Keratinocyte (primary cell): Measurements from ENCODE around the gene IL3. TPM values are rescaled to one million over a fixed set of nuclear protein-coding genes. Genes with fewer than 3 reads are reported as not detected.

Experiments used
- DNase-seq: peaks from one replicate; pipeline ENCODE4 v3.0.0-alpha.2; 2011; ENCODE audit warnings: low read depth, missing footprints, low spot score
- FAIRE-seq: peaks from 2 replicates; lab custom pipeline; 2011; peaks lifted over from hg19 to GRCh38; lab: Jason Lieb, UNC
- H2AFZ ChIP-seq: 2 replicates; pipeline ENCODE4 v1.6.0; 2012; ENCODE audit warnings: low read length, control low read depth, inconsistent platforms; ENCODE audit not compliant: control insufficient read depth
- H3K27ac ChIP-seq: 2 replicates; pipeline ENCODE4 v1.5.1; 2011; ENCODE audit warnings: low read length; ENCODE audit not compliant: control insufficient read depth, insufficient read depth
- H3K27me3 ChIP-seq: 3 replicates; pipeline ENCODE4 v1.6.0; 2011; ENCODE audit warnings: low read length; ENCODE audit not compliant: control insufficient read depth, insufficient read depth; ENCODE audit errors: extremely low read depth
- H3K36me3 ChIP-seq, 2 experiments: 2 replicates in 1 of 2; 3 replicates in 1 of 2; pipeline ENCODE4 v1.5.1; 2011; ENCODE audit warnings: low read length in 2 of 2, mild to moderate bottlenecking in 1 of 2; ENCODE audit not compliant: control insufficient read depth in 2 of 2, insufficient read depth in 2 of 2; ENCODE audit errors: extremely low read depth in 1 of 2
- H3K4me1 ChIP-seq: 3 replicates; pipeline ENCODE4 v1.5.1; 2011; ENCODE audit warnings: low read length; ENCODE audit not compliant: control insufficient read depth, insufficient read depth; ENCODE audit errors: extremely low read depth
- H3K4me2 ChIP-seq: 3 replicates; pipeline ENCODE4 v1.6.0; 2011; ENCODE audit warnings: low read depth, low read length; ENCODE audit not compliant: control insufficient read depth, insufficient read depth; ENCODE audit errors: extremely low read depth
- H3K4me3 ChIP-seq, 3 experiments: fragments of 200-600 bp in 1 of 3; sonication (generic) in 1 of 3; 2 replicates in 2 of 3; 3 replicates in 1 of 3; pipeline ENCODE4 v1.5.1; 2011 to 2016; ENCODE audit warnings: low read length in 3 of 3, mild to moderate bottlenecking in 3 of 3, control low read depth in 2 of 3, inconsistent platforms in 1 of 3, low read depth in 1 of 3, mixed read lengths in 1 of 3, mixed run types in 1 of 3, moderate library complexity in 1 of 3; ENCODE audit not compliant: control insufficient read depth in 2 of 3, insufficient read depth in 2 of 3; ENCODE audit errors: extremely low read depth in 1 of 3
- H3K79me2 ChIP-seq: 2 replicates; pipeline ENCODE4 v1.6.0; 2012; ENCODE audit warnings: low read length; ENCODE audit not compliant: control insufficient read depth, insufficient read depth
- H3K9ac ChIP-seq: 3 replicates; pipeline ENCODE4 v1.6.0; 2011; ENCODE audit warnings: low read length; ENCODE audit not compliant: control insufficient read depth, insufficient read depth; ENCODE audit errors: extremely low read depth
- H3K9me1 ChIP-seq: 3 replicates; pipeline ENCODE4 v1.6.0; 2011; ENCODE audit warnings: low read length; ENCODE audit not compliant: control insufficient read depth, insufficient read depth; ENCODE audit errors: extremely low read depth
- H3K9me3 ChIP-seq: 2 replicates; pipeline ENCODE4 v1.5.1; 2012; ENCODE audit warnings: low read depth, low read length; ENCODE audit not compliant: control insufficient read depth
- H4K20me1 ChIP-seq: 3 replicates; pipeline ENCODE4 v1.6.0; 2011; ENCODE audit warnings: low read length; ENCODE audit not compliant: control insufficient read depth, insufficient read depth; ENCODE audit errors: extremely low read depth
- CTCF ChIP-seq, 3 experiments: IDR thresholded peaks in 1 of 3; conservative IDR thresholded peaks in 1 of 3; optimal IDR thresholded peaks in 1 of 3; 2 replicates in 2 of 3; 3 replicates in 1 of 3; pipeline versions ENCODE3 to v1.5.1; 2011; ENCODE audit warnings: low read length in 3 of 3, mild to moderate bottlenecking in 3 of 3, moderate library complexity in 2 of 3, control low read depth in 1 of 3, inconsistent platforms in 1 of 3; ENCODE audit not compliant: insufficient read depth in 2 of 3; ENCODE audit errors: extremely low read depth in 1 of 3
- EZH2 ChIP-seq: IDR thresholded peaks from one replicate; pipeline ENCODE4 v1.6.1; 2012; ENCODE audit warnings: inconsistent platforms, mild to moderate bottlenecking, low read length, moderate library complexity
- dilution Hi-C: fragments of 300-500 bp; cut with MboI; formaldehyde crosslinking; loops from one replicate; pipeline ENCODE4 v1.7.0; 2020; ENCODE audit warnings: low sequenced_read_pairs; ENCODE audit not compliant: extremely low pct_ligation_motif_present
- polyA plus RNA-seq, 5 experiments: library from polyadenylated mRNA; depleted of rRNA in 3 of 5; stranded (reverse) in 3 of 5; stranded (forward) in 1 of 5; unstranded in 1 of 5; fragments of >200 nt; gene quantifications; 1 replicate in 1 of 5; 2 replicates in 3 of 5; 3 replicates in 1 of 5; pipeline versions ENCODE4 v1.2.1 to v1.2.3, GENCODE V29; 2011 to 2012; ENCODE audit warnings: missing spikeins in 2 of 5, low read depth in 1 of 5, low replicate concordance in 1 of 5

The IL3 gene
- polyA plus RNA-seq, 1 donor (not counting 4 experiments of a cell fraction or from before 2014, with no cell fraction given), result not detected

GRCh38 chr5:132069561-132069960, 9.1 kb downstream of the IL3 start:
- TF ChIP-seq EZH2 (no peak), CTCF (optimal IDR thresholded peaks at IDR 0.05 in 1 of 3, IDR thresholded peaks at IDR 0.05 in 1 of 3, conservative IDR thresholded peaks at IDR 0.05 in 1 of 3; ENCODE audit: extremely low read depth in 1 of 3, insufficient read depth in 2 of 3, low read length in 3 of 3) (no peak)
- peaks cover 13% of the 10 kb centered on the region for H3K27me3 ChIP-seq
- DNase-seq (no peak), FAIRE-seq (no peak)
- H3K36me3 ChIP-seq, result no peaks in the 10 kb centered on the region
- H3K4me1 ChIP-seq, result peaks cover 25% of the 10 kb centered on the region
- H3K9ac ChIP-seq, result no peak overlapping the region
- H3K9me1 ChIP-seq, result no peaks in the 10 kb centered on the region
- H2AFZ ChIP-seq, result no peak overlapping the region
- no peaks in the 10 kb centered on the region for H3K9me3 ChIP-seq
- H3K4me2 ChIP-seq, result no peak overlapping the region
- dilution Hi-C loops, result no loop called here
- H3K79me2 ChIP-seq, result no peaks in the 10 kb centered on the region
- no peaks in the 10 kb centered on the region for H4K20me1 ChIP-seq
- no peak overlapping the region for H3K27ac ChIP-seq
- no peak overlapping the region for H3K4me3 ChIP-seq

GRCh38 chr5:132069994-132070393, 9.5 kb downstream of the IL3 start:
- Histone ChIP-seq H3K27ac (no peak overlapping the region), H2AFZ (no peak overlapping the region), H3K27me3 (peaks cover 13% of the 10 kb centered on the region), H3K79me2 (no peaks in the 10 kb centered on the region), H3K4me1 (peaks cover 30% of the 10 kb centered on the region), H3K9me3 (no peaks in the 10 kb centered on the region), H3K36me3 (no peaks in the 10 kb centered on the region), H3K4me2 (no peak overlapping the region), H3K9me1 (no peaks in the 10 kb centered on the region), H4K20me1 (no peaks in the 10 kb centered on the region), H3K9ac (no peak overlapping the region), H3K4me3 (no peak overlapping the region)
- no peak for TF ChIP-seq CTCF (optimal IDR thresholded peaks at IDR 0.05 in 1 of 3, IDR thresholded peaks at IDR 0.05 in 1 of 3, conservative IDR thresholded peaks at IDR 0.05 in 1 of 3; ENCODE audit: extremely low read depth in 1 of 3, insufficient read depth in 2 of 3, low read length in 3 of 3)
- TF ChIP-seq EZH2, result no peak
- dilution Hi-C loops, result no loop called here
- no peak for FAIRE-seq
- DNase-seq, result no peak
